CD8-positive, alpha-beta memory T cell (primary cell): ENCODE data around the gene SMYD4. TPM values are rescaled to one million over a fixed set of nuclear protein-coding genes. Genes with fewer than 3 reads are reported as not detected.

Experiments used
- CTCF ChIA-PET: fragments of 350-600 bp; sonication (Branson Sonifier 250); formaldehyde crosslinking; loops from one replicate; lab custom pipeline; 2021; ENCODE audit warnings: antibody characterized with exemption; lab: Charles Lee
- POLR2A ChIA-PET: fragments of 350-600 bp; sonication (Branson Sonifier 250); formaldehyde crosslinking; loops from one replicate; lab custom pipeline; 2021; ENCODE audit warnings: antibody characterized with exemption; lab: Charles Lee
- DNase-seq, 5 donors: peaks; one replicate each; pipeline versions ENCODE4 v3.0.0 to v3.0.0-alpha.2; 2020 to 2022; ENCODE audit warnings: mixed read lengths in 1 of 5
- H3K27ac ChIP-seq: one replicate; pipeline ENCODE4 v1.7.0; 2013; ENCODE audit warnings: low read depth, mild to moderate bottlenecking, low read length, moderate library complexity
- H3K27me3 ChIP-seq: 2 replicates; pipeline ENCODE4 v1.7.0; 2013; ENCODE audit warnings: low read length, mild to moderate bottlenecking; ENCODE audit not compliant: insufficient read depth, poor library complexity, severe bottlenecking
- H3K36me3 ChIP-seq: 2 replicates; pipeline ENCODE4 v1.7.0; 2013; ENCODE audit warnings: mild to moderate bottlenecking, low read length, moderate library complexity; ENCODE audit not compliant: insufficient read depth
- H3K4me1 ChIP-seq: 2 replicates; pipeline ENCODE4 v1.7.0; 2013; ENCODE audit warnings: mild to moderate bottlenecking, low read length, moderate library complexity; ENCODE audit not compliant: insufficient read depth
- H3K4me3 ChIP-seq: 2 replicates; pipeline ENCODE4 v1.7.0; 2013; ENCODE audit warnings: mild to moderate bottlenecking, low read length
- H3K9me3 ChIP-seq: 2 replicates; pipeline ENCODE4 v1.7.0; 2013; ENCODE audit warnings: mild to moderate bottlenecking, low read length
- H3K27ac Mint-ChIP-seq, 8 donors: one replicate each; pipeline ENCODE4 v1.8.0; 2020 to 2021; ENCODE audit warnings: mixed read lengths in 8 of 8, mild to moderate bottlenecking in 6 of 8, inconsistent platforms in 3 of 8, moderate library complexity in 3 of 8
- H3K27me3 Mint-ChIP-seq, 2 donors: one replicate each; pipeline ENCODE4 v1.8.0; 2020 to 2021; ENCODE audit warnings: mixed read lengths in 2 of 2, mild to moderate bottlenecking in 1 of 2, moderate library complexity in 1 of 2
- H3K36me3 Mint-ChIP-seq, 3 donors: one replicate each; pipeline ENCODE4 v1.8.0; 2020 to 2021; ENCODE audit warnings: mixed read lengths in 3 of 3, inconsistent platforms in 1 of 3, mild to moderate bottlenecking in 1 of 3
- H3K4me1 Mint-ChIP-seq, 3 donors: one replicate each; pipeline ENCODE4 v1.8.0; 2020 to 2021; ENCODE audit warnings: mixed read lengths in 3 of 3, inconsistent platforms in 1 of 3, mild to moderate bottlenecking in 1 of 3
- H3K4me3 Mint-ChIP-seq, 7 donors: one replicate each; pipeline ENCODE4 v1.8.0; 2020 to 2021; ENCODE audit warnings: mixed read lengths in 7 of 7, mild to moderate bottlenecking in 6 of 7, moderate library complexity in 4 of 7, inconsistent platforms in 2 of 7
- H3K9me3 Mint-ChIP-seq, 5 donors: one replicate each; pipeline ENCODE4 v1.8.0; 2020 to 2022; ENCODE audit warnings: mixed read lengths in 5 of 5, mild to moderate bottlenecking in 3 of 5, moderate library complexity in 2 of 5, inconsistent platforms in 1 of 5
- polyA plus RNA-seq: library from polyadenylated mRNA; unstranded; fragments of 300-500 nt; fragmentation: Illumina TruSeq; gene quantifications from one replicate; pipeline ENCODE4 v1.2.3, GENCODE V29; 2021
- total RNA-seq, 2 experiments: library from RNA; stranded (reverse); gene quantifications; one replicate each; pipeline ENCODE4 v1.2.3, GENCODE V29; 2021

SMYD4 gene
- total and polyA plus RNA-seq, 3 experiments from 2014 or later: 16.4 to 20.1 (median 18.7) TPM

GRCh38 chr17:1871756-1872155 lies 42.1 kb upstream of the SMYD4 start:
- Mint-ChIP-seq H3K36me3 (peaks cover 11 to 53% (median 20%) of the 10 kb centered on the region in 3 donors), H3K4me3 (peak overlapping the region; percentile 20 to 83 (median 68)), H3K4me1 (peaks cover 42 to 53% (median 47%) of the 10 kb centered on the region in 3 donors), H3K27ac (peak overlapping the region in 7 of 8 donors; percentile 41 to 98 (median 91)), H3K27me3 (peaks cover 0 to 1% of the 10 kb centered on the region in 2 donors), H3K9me3 (no peaks in the 10 kb centered on the region)
- POLR2A ChIA-PET: no interaction called here
- H3K36me3 ChIP-seq: peaks cover 14% of the 10 kb centered on the region
- peak overlapping the region; percentile 14 for H3K4me3 ChIP-seq
- peaks cover 45% of the 10 kb centered on the region for H3K4me1 ChIP-seq
- CTCF ChIA-PET: interaction anchor here (1.1 kb wide), 1 partner anchor 12 kb away, joined by 3 read pairs; no protein-coding TSS in a partner anchor
- no peaks in the 10 kb centered on the region for H3K9me3 ChIP-seq
- DNase-seq: peak in 2 of 5 donors; percentile 52 to 85
- no peak overlapping the region for H3K27ac ChIP-seq
- no peaks in the 10 kb centered on the region for H3K27me3 ChIP-seq

- DNase-seq: peak in 2 of 5 donors; percentile 58 to 81
- ChIA-PET POLR2A (interaction anchor here (0.6 to 1.0 kb wide), 3 partner anchors 147 to 240 kb away, joined by 3 to 5 read pairs (median 4); partner anchors contain the start of gene RTN4RL1), CTCF (interaction anchor here (1.6 kb wide), 1 partner anchor 149 kb away, joined by 5 read pairs; no protein-coding TSS in a partner anchor)
- H3K27me3 ChIP-seq: no peaks in the 10 kb centered on the region
- H3K9me3 Mint-ChIP-seq: no peaks in the 10 kb centered on the region
- peaks cover 8 to 45% (median 19%) of the 10 kb centered on the region in 3 donors for H3K36me3 Mint-ChIP-seq
- H3K27ac Mint-ChIP-seq: peak overlapping the region; percentile 41 to 98 (median 91)
- H3K4me1 ChIP-seq: peaks cover 45% of the 10 kb centered on the region
- H3K4me3 ChIP-seq: peak overlapping the region; percentile 14
- H3K27ac ChIP-seq: no peak overlapping the region
- no peaks in the 10 kb centered on the region for H3K9me3 ChIP-seq
- H3K36me3 ChIP-seq: peaks cover 9% of the 10 kb centered on the region
- peak overlapping the region; percentile 2 to 78 (median 51) for H3K4me3 Mint-ChIP-seq
- H3K4me1 Mint-ChIP-seq: peaks cover 44 to 53% (median 47%) of the 10 kb centered on the region in 3 donors
- peaks cover 0 to 1% of the 10 kb centered on the region in 2 donors for H3K27me3 Mint-ChIP-seq
These were observed 40.9 kb upstream of the SMYD4 start for GRCh38 chr17:1870592-1870991.

- no peak overlapping the region for H3K27ac ChIP-seq
- no peak for DNase-seq
- no peak overlapping the region for H3K4me3 Mint-ChIP-seq
- ChIA-PET CTCF (no interaction called here), POLR2A (interaction anchor here (0.7 kb wide), 1 partner anchor 163 kb away, joined by 4 read pairs; no protein-coding TSS in a partner anchor)
- H3K36me3 Mint-ChIP-seq: peaks cover 0 to 22% (median 12%) of the 10 kb centered on the region in 3 donors
- H3K27me3 Mint-ChIP-seq: peaks cover 0 to 1% of the 10 kb centered on the region in 2 donors
- no peaks in the 10 kb centered on the region for H3K9me3 ChIP-seq
- no peaks in the 10 kb centered on the region for H3K36me3 ChIP-seq
- H3K4me1 Mint-ChIP-seq: peaks cover 37 to 45% (median 40%) of the 10 kb centered on the region in 3 donors
- H3K4me3 ChIP-seq: no peak overlapping the region
- peak overlapping the region in 1 of 8 donors; percentile 23 for H3K27ac Mint-ChIP-seq
- no peaks in the 10 kb centered on the region for H3K9me3 Mint-ChIP-seq
- H3K4me1 ChIP-seq: peaks cover 35% of the 10 kb centered on the region
- H3K27me3 ChIP-seq: no peaks in the 10 kb centered on the region
These were observed 38.4 kb upstream of the SMYD4 start for GRCh38 chr17:1868090-1868489.

GRCh38 chr17:1867307-1867706 lies 37.6 kb upstream of the SMYD4 start:
- H3K27me3 ChIP-seq: no peaks in the 10 kb centered on the region
- DNase-seq: no peak
- H3K9me3 ChIP-seq: no peaks in the 10 kb centered on the region
- Mint-ChIP-seq H3K9me3 (no peaks in the 10 kb centered on the region), H3K27me3 (peaks cover 0 to 1% of the 10 kb centered on the region in 2 donors), H3K36me3 (peaks cover 0 to 18% (median 9%) of the 10 kb centered on the region in 3 donors), H3K27ac (peak overlapping the region in 3 of 8 donors; percentile 17 to 63 (median 42)), H3K4me3 (no peak overlapping the region), H3K4me1 (peaks cover 32 to 38% (median 33%) of the 10 kb centered on the region in 3 donors)
- no peaks in the 10 kb centered on the region for H3K36me3 ChIP-seq
- peaks cover 27% of the 10 kb centered on the region for H3K4me1 ChIP-seq
- ChIA-PET CTCF (no interaction called here), POLR2A (interaction anchor here (0.7 kb wide), 1 partner anchor 164 kb away, joined by 4 read pairs; no protein-coding TSS in a partner anchor)
- no peak overlapping the region for H3K27ac ChIP-seq
- no peak overlapping the region for H3K4me3 ChIP-seq

GRCh38 chr17:1865252-1866037 lies 35.7 kb upstream of the SMYD4 start:
- Mint-ChIP-seq H3K9me3 (no peaks in the 10 kb centered on the region), H3K27me3 (no peaks in the 10 kb centered on the region), H3K36me3 (peaks cover 0 to 29% (median 13%) of the 10 kb centered on the region in 3 donors), H3K27ac (peak overlapping the region in 2 of 8 donors; percentile 35 to 45), H3K4me3 (no peak overlapping the region), H3K4me1 (peaks cover 13 to 20% (median 14%) of the 10 kb centered on the region in 3 donors)
- Histone ChIP-seq H3K4me3 (no peak overlapping the region), H3K9me3 (no peaks in the 10 kb centered on the region), H3K27ac (no peak overlapping the region), H3K36me3 (peaks cover 4% of the 10 kb centered on the region), H3K4me1 (peaks cover 11% of the 10 kb centered on the region), H3K27me3 (no peaks in the 10 kb centered on the region)
- DNase-seq: peak in 4 of 5 donors; percentile 22 to 63 (median 52)
- ChIA-PET POLR2A (interaction anchor here (0.6 kb wide), 1 partner anchor 24 kb away, joined by 5 read pairs; no protein-coding TSS in a partner anchor), CTCF (interaction anchor here (0.6 to 2.5 kb wide), 17 partner anchors 9 to 216 kb away, joined by 3 to 9 read pairs (median 4); partner anchors contain the start of genes RPA1, SERPINF1 and SMYD4)

GRCh38 chr17:1861391-1862010 lies 31.8 kb upstream of the SMYD4 start:
- Mint-ChIP-seq H3K4me1 (peaks cover 0 to 4% (median 0%) of the 10 kb centered on the region in 3 donors), H3K9me3 (no peaks in the 10 kb centered on the region), H3K27me3 (no peaks in the 10 kb centered on the region), H3K36me3 (peaks cover 0 to 41% (median 11%) of the 10 kb centered on the region in 3 donors), H3K4me3 (no peak overlapping the region), H3K27ac (peak overlapping the region in 1 of 8 donors; percentile 54)
- Histone ChIP-seq H3K27me3 (no peaks in the 10 kb centered on the region), H3K4me1 (no peaks in the 10 kb centered on the region), H3K4me3 (no peak overlapping the region), H3K9me3 (no peaks in the 10 kb centered on the region), H3K36me3 (peaks cover 4% of the 10 kb centered on the region), H3K27ac (no peak overlapping the region)
- ChIA-PET POLR2A (no interaction called here), CTCF (interaction anchor here (1.0 to 2.0 kb wide), 2 partner anchors 21 to 97 kb away, joined by 3 to 5 read pairs; no protein-coding TSS in a partner anchor)
- no peak for DNase-seq

- Mint-ChIP-seq H3K36me3 (peaks cover 0 to 42% (median 11%) of the 10 kb centered on the region in 3 donors), H3K4me1 (peaks cover 0 to 4% (median 0%) of the 10 kb centered on the region in 3 donors), H3K27me3 (no peaks in the 10 kb centered on the region), H3K27ac (peak overlapping the region in 2 of 8 donors; percentile 29 to 32), H3K4me3 (no peak overlapping the region), H3K9me3 (no peaks in the 10 kb centered on the region)
- Histone ChIP-seq H3K9me3 (no peaks in the 10 kb centered on the region), H3K36me3 (peaks cover 4% of the 10 kb centered on the region), H3K27me3 (no peaks in the 10 kb centered on the region), H3K27ac (no peak overlapping the region), H3K4me1 (no peaks in the 10 kb centered on the region), H3K4me3 (no peak overlapping the region)
- no peak for DNase-seq
- CTCF ChIA-PET: interaction anchor here (2.0 kb wide), 1 partner anchor 22 kb away, joined by 5 read pairs; no protein-coding TSS in a partner anchor
- POLR2A ChIA-PET: no interaction called here
These were observed 31.3 kb upstream of the SMYD4 start for GRCh38 chr17:1860978-1861377.
